GM15510 (cell line): ENCODE data around the gene ZFYVE9.

Source experiments
- POLR2A ChIP-seq: IDR thresholded peaks from 3 replicates; pipeline ENCODE4 v1.6.1; 2011; ENCODE audit warnings: borderline replicate concordance; ENCODE audit not compliant: insufficient read length; ENCODE audit errors: extremely low read depth

ZFYVE9 gene

DNA sequence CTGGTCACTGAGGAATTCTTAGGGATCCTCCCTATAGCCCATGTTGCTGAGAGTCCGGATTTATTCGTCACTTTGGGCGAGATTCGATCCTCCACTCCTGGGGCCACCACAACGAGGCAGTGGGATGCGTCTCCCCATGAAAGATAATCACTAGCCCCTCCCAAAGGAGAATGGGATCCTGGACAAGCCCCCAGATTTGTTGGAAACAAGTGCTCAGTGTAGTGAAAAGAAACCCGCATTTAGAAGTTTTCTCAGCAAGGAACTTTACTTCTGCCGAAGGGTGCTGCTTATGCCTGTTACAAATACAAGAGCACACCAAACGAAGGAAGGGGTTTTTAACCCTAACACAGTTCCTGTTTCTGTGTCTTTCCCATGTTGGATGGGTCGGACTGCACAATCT lies 83.3 kb downstream of the ZFYVE9 start:
- no peak for TF ChIP-seq POLR2A

DNA sequence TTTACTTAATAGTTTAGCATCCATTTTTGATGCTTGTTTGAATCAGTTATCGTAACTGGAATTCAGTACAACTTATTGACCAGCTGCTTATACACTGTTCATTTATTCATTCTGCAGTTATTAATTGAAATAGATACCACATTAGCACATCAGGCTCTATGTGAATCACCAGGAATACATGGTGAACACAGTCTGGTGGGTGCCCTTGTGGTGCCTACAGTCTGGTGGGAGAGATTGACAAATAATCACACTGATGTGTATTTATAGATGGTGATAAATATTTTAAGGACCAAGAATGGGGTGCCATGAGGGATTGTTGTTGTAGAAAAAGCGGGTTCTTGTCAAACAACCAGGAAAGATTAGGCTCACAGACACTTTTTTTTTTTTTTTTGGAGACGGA lies 87.6 kb downstream of the ZFYVE9 start:
- TF ChIP-seq POLR2A = no peak

DNA sequence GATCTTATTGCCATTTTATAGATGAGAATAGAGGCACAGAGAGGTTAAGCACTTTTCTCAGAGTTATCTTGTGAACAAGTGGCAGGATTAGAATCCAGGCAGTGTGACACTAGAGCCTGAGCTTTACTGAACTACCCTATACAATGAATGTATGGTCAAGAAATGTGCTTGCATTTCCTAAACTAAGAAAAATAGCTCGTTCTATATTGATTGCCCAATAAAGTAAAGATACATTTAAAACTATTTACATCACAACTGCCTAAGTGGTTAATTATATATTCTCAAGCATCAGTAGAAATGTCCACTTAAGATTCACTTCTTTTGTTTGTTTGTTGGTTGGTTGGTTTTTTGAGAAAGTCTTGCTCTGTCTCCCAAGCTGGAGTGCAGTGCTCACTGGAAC lies 91.6 kb downstream of the ZFYVE9 start:
- no peak for TF ChIP-seq POLR2A

DNA sequence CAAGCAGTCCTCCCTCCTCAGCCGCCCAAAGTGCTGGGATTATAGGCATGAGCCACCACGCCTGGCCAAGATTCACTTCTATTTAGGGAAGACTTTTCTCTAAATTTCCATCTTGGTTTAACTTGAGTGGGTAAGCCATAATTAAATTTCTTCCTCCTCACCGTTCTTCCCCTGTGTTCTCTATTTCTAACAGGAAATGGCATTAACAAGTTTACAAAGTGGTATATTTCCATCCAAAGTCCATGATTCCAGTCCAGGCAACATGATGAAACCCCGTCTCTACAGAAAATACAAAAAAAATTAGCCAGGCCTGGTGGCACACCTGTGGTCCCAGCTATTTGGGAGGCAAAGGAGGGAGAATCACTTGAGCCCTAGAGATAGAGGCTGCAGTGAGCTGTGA lies 92.1 kb downstream of the ZFYVE9 start:
- no peak for TF ChIP-seq POLR2A

DNA sequence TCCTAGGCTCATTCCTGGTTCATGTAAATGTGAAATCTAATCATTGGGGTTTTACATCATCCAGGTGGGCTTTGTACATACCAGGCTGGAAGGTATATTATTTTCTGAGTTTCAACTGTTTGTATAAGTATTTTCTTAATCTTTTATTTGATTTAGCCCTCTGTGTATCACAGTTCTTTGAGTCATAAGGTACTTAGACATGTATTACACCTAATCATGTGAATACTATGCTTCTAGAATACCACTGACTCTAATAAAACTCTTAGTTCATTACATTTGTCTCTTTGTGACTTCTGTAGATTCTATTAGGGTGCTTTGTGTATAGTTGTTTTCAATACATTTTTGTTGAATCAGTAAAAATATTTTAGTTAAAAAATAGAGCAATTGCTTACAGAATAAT lies 92.8 kb downstream of the ZFYVE9 start:
- no peak for TF ChIP-seq POLR2A

DNA sequence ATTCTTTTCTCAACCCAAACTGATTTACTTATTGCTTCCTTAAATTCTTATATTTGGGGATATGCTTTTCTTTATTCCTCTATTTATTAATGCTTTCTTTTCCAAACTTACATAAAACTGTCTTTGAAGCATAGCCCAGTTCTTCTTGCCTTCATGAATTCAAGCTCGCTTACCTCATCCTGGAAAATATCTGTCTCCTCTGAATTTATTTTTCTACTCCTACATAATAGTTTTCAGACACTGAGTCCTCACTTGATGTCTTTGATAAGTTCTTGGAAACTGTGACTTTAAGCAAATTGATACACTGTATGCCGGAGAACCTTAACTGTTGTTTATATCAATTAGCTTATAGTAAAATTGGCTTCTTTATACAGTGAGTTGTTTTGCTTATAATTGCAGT lies 93.8 kb downstream of the ZFYVE9 start:
- no peak for TF ChIP-seq POLR2A

DNA sequence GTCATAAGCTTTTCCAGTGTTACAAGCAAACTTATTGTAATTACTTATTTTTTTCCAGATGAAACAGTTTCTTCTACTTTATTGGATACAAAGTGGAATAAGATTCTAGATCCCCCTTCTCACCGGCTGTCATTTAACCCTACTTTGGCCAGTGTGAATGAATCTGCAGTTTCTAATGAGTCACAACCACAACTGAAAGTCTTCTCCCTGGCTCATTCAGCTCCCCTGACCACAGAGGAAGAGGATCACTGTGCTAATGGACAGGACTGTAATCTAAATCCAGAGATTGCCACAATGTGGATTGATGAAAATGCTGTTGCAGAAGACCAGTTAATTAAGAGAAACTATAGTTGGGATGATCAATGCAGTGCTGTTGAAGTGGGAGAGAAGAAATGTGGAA lies 95.5 kb downstream of the ZFYVE9 start:
- TF ChIP-seq POLR2A = no peak

DNA sequence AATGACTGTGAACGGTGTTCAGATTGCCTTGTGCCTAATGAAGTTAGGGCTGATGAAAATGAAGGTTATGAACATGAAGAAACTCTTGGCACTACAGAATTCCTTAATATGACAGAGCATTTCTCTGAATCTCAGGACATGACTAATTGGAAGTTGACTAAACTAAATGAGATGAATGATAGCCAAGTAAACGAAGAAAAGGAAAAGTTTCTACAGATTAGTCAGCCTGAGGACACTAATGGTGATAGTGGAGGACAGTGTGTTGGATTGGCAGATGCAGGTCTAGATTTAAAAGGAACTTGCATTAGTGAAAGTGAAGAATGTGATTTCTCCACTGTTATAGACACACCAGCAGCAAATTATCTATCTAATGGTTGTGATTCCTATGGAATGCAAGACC lies 96.6 kb downstream of the ZFYVE9 start:
- no peak for TF ChIP-seq POLR2A

DNA sequence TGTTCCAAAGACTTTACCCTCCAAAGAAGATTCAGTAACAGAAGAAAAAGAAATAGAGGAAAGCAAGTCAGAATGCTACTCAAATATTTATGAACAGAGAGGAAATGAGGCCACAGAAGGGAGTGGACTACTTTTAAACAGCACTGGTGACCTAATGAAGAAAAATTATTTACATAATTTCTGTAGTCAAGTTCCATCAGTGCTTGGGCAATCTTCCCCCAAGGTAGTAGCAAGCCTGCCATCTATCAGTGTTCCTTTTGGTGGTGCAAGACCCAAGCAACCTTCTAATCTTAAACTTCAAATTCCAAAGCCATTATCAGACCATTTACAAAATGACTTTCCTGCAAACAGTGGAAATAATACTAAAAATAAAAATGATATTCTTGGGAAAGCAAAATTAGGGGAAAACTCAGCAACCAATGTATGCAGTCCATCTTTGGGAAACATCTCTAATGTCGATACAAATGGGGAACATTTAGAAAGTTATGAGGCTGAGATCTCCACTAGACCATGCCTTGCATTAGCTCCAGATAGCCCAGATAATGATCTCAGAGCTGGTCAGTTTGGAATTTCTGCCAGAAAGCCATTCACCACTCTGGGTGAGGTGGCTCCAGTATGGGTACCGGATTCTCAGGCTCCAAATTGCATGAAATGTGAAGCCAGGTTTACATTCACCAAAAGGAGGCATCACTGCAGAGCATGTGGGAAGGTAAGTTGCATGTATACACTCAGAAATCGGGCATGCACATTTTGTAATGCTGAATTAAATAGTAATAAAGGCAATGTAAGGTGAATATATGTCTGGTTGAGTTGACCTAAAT lies 97.2 kb downstream of the ZFYVE9 start:
- no peak for TF ChIP-seq POLR2A

DNA sequence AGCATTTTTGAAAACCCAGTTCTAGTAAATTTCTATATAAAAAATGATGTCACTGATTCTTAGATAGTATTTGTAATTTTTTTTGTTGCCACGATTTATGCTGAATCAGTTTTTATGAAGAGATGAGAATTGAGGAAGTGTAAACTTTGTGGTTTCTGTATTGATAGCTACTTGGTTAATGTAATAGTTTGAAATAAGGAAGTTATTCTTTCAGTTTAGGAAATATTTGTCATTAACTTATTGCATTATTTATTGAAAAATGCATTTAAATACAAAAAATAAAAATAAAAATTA lies 97.8 kb downstream of the ZFYVE9 start:
- TF ChIP-seq POLR2A = no peak

DNA sequence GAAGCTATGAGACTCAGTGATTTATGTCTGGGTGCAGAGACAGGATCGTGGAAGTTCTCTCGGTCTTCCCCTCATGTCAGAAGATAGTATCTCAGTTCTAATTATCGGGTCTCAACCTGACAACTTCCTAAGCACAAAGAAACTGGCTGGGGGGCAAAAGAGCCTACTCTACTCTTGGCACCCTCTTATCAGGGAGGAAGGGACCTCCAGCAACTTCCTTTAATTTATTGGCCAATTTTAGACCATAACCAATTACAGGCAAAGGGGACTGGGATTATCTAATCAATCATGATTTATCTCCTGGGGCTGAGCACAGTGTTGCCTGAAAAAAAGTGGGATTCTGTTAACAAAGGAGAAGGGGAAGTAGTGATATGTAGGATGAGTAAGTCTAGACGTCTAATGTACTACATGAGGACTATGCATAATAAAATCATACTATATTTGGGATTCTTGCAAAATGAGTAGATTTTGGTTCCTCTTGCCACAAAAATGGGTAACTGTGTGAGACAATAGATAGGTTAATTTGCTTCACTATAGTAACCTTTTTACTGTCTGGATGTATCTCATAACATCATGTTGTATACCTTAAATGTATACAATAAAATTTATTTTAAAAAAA lies 98.8 kb downstream of the ZFYVE9 start:
- TF ChIP-seq POLR2A = no peak

DNA sequence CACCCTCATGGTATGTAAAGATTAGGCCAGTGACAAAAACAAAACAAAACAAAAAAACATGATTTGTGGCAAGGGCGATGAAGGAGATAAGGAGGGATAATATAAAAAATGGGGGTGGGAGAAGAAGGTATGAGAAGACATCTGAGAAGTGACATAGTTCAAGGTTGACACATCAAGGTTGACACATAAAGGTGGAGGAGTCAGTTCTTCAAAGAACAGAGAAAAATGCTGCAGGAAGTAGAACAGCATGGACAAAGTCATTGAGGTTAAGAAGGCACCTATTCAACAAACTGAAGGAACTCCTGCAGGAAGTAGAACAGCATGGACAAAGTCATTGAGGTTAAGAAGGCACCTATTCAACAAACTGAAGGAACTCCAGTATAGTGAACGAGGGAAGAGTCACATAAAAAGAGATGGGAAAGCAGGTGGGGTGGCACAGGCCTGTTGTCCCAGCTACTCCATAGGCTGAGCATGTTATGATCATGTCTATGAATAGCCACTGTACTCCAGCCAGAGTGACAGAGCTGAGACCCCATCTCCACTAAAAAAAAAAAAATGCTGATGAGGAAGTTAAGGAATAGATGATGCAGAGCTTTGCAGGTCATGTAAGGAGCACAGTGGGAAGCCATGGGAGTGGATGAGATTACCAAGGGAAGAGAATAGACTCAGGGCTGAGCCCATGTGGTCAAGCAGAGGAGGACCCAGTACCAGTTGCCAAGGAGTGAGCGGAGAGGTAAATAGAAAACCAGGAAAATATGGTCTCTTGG lies 101.5 kb downstream of the ZFYVE9 start:
- TF ChIP-seq POLR2A = no peak

DNA sequence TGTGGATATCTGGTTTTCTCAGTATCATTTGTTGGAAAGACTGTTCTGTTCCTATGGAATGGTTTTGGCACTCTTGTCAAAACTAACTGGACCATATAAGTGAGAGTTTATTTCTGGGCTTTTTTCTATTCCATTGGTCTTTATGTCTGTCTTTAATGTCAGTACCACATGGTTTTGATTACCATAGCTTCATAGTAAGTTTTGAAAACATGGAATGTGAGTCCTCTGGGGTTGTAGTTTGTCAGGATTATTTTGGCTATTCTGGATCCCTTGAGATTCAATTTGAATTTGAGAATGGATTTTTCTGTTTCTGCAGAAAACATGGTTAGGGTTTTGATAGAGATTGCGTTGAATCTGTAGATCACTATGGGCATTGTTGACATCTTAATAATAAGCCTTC lies 107.9 kb downstream of the ZFYVE9 start:
- no peak for TF ChIP-seq POLR2A

DNA sequence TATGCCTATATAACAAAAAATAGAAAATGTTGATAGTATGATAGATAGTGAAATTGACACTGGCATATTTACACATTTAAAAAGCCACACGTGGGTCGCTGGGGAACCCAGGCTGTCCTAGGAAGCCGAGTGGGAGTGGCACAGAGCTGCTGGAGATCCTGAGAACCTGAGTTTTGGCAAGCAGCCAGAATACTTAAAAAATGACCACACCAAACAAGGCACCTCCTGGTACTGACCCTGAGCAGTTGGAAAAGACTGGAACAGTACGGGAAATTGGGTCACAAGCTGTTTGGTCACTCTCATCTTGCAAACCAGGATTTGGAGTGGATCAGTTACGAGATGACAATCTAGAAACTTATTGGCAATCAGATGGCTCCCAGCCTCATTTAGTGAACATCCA lies 111.5 kb downstream of the ZFYVE9 start:
- no peak for TF ChIP-seq POLR2A

DNA sequence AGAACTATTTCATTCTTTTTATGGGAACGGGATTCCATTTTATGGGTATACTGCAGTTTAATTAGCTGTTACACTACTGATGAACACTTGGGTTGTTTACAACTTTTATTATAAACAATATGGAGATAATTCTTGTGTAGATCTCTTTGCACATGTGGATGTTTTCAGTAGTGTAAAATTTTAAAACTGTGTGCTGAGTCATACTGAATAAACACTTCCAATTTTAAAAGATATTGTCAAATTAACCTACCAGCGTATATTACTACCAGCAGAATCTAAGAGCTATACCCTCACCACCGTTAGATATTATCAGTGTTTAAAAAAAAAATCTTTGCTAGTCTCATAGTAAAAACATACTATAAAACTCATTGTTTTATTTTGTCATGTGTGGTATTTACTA lies 118.0 kb downstream of the ZFYVE9 start:
- TF ChIP-seq POLR2A = no peak
